D721Med (cell line): ENCODE data around the gene ASB9.
"Not testable (repeated sequence)": the region's sequence is repeated elsewhere in the genome, so short reads cannot be mapped to it uniquely, and the experiment has no call there.

Experiments
- DNase-seq: peaks from one replicate; pipeline ENCODE4 v3.0.0; 2011; ENCODE audit warnings: low spot score; ENCODE audit not compliant: insufficient read length
- FAIRE-seq: peaks from 2 replicates; lab custom pipeline; 2011; peaks lifted over from hg19 to GRCh38; lab: Jason Lieb, UNC
- TF ChIP-seq, protein P1 (sequence below): IDR thresholded peaks from 2 replicates; pipeline ENCODE4 v1.5.1; 2012; ENCODE audit warnings: mild to moderate bottlenecking, control low read depth; ENCODE audit not compliant: insufficient read depth; ENCODE audit errors: missing control alignments

The ASB9 gene

DNA sequence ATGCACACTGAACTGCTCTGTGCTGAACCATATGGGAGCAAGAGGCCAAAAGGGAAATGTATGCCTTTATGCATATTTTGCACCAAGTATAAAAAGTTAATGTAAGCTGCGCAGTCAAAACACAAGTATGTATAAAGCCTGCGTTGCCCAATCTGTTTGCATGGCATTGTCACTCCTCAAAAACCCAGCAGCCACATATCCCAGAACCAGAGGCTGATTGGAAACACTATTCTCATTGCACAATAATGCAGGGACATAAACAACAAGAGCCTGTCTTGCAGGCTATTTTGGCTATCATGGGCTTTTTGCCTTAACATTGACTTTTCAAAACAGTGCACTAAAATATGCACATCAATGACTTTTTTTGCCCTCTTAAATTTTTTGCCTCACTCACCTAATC is 5.1 kb upstream of the ASB9 start:
- TF ChIP-seq, protein P1, sequence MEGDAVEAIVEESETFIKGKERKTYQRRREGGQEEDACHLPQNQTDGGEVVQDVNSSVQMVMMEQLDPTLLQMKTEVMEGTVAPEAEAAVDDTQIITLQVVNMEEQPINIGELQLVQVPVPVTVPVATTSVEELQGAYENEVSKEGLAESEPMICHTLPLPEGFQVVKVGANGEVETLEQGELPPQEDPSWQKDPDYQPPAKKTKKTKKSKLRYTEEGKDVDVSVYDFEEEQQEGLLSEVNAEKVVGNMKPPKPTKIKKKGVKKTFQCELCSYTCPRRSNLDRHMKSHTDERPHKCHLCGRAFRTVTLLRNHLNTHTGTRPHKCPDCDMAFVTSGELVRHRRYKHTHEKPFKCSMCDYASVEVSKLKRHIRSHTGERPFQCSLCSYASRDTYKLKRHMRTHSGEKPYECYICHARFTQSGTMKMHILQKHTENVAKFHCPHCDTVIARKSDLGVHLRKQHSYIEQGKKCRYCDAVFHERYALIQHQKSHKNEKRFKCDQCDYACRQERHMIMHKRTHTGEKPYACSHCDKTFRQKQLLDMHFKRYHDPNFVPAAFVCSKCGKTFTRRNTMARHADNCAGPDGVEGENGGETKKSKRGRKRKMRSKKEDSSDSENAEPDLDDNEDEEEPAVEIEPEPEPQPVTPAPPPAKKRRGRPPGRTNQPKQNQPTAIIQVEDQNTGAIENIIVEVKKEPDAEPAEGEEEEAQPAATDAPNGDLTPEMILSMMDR: no peak
- DNase-seq: no peak
- FAIRE-seq: no peak

DNA sequence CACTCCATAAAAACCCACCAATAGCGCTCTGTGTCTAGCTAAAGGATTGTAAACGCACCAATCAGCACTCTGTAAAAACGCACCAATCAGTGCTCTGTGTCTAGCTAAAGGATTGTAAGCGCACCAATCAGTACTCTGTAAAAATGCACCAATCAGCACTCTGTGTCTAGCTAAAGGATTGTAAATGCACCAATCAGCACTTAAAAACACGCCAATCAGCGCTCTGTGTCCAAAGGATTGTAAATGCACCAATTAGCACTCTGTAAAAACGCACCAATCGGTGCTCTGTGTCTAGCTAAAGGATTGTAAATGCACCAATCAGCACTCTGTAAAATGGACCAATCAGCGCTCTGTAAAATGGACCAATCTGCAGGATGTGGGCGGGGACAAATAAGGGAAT is 3.4 kb upstream of the ASB9 start:
- FAIRE-seq, DNase-seq: not testable (repeated sequence)

DNA sequence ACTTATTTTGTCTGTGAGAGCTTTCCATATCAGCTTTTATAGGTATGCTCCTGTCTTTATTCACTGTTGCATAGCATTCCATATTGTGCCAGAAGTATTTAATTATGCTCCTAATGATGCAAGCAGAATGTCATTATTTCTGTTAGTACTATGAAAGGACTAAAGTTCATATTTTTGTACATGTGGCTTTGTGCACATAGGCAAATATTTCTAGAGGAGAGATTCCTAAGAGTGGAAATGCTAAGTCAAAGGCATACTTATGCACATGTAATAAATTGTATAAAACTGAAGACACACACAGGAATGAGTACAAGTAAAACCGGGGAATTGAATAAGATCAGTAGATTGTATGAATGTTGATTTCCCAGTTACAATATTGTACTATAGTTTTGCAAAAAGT is 1.9 kb upstream of the ASB9 start:
- no peak for DNase-seq
- TF ChIP-seq, protein P1: no peak
- no peak for FAIRE-seq

DNA sequence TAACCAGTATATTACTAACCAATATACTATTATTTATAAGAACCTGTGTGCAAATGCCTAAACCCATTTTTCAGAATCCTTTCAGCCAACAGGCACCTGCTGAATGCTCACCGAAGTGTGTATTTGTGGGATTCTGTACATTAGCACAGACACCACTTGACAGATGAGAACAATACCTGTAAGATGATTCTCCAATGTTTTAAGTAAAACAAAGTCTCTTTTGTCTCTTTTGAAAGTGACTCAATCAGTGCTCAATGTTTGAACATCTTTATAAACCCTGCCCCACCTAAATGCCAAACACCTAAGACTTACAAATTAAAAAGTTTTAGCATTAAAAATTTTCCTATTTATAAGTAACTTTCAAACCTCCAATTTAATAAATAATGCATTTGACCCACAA is 763 bp downstream of the ASB9 start:
- DNase-seq (no peak), FAIRE-seq (no peak)
- TF ChIP-seq, protein P1: no peak

DNA sequence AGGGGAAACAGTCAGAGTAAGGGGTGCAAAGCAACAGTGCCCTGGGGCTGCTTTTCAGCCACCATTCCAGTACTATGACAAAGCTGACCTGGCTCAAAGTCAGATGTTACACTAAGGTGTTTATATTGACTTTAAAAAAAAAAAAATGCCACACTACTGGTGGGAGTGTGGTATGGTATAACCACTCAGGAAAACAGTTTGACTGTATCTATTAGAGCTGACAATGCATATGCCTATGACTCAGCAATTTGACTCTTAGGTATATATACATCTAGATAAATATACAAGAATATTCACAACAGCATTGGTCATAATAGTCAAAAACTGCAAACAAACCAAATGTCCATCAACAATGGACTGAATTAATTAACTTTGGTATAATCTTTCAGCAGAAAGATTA is 15.0 kb downstream of the ASB9 start:
- TF ChIP-seq, protein P1: no peak
- no peak for FAIRE-seq

DNA sequence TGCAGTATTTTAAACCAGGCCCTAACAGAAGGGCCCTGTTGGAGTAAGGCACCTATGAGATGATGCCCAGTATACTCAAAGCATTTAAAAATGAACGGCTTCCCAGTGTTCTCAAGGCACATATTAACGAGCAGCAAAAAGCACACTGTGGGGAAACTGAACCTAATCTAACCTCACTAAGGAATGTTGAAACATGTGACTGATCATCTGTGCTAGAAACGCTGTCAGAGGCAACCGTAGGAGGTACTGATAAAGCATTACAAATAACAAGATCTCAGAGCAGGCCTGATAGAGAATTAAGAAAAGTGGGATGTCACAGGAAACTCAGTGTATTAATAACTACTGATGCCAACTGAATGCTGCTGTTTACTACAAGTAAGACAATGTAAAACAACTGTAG is 24.0 kb downstream of the ASB9 start:
- TF ChIP-seq, protein P1: no peak
- no peak for FAIRE-seq
- no peak for DNase-seq

More for the DNA sequence above, 15.0 kb downstream of the ASB9 start:
- no peak for DNase-seq

DNA sequence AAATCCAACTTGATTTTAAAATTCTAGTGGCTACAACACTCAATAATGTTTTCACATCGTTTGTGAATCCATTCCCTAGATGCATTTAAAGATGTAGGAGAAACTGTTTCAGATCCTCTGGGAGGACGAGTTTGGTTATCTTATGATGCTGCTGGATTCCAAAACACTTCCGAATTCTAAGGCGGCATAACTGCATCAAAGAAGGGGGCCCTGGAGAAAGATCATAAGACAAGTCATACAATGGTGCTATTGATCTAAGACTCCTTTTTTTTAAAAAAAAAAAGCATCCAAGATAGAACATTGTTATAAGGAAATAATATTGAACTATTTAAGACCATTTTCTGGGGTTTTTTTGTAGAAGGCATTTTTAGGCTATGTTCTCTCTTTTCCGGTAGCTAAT is 25.5 kb downstream of the ASB9 start:
- no peak for FAIRE-seq
- TF ChIP-seq, protein P1: no peak

More for the DNA sequence above, 25.5 kb downstream of the ASB9 start:
- no peak for DNase-seq
